Coronary artery (tissue), 2 donors: ENCODE data around the gene TET1.
"Not testable (repeated sequence)": the region's sequence is repeated elsewhere in the genome, so short reads cannot be mapped to it uniquely, and the experiment has no call there.

Experiments used
- DNase-seq: peaks from one replicate; pipeline ENCODE4 v3.0.0-alpha.2; 2017; ENCODE audit warnings: low spot score
- H3K27ac ChIP-seq, 2 donors: fragments of 200-600 bp; sonication (generic); one replicate each; pipeline ENCODE4 v1.5.1; 2016 to 2019
- H3K4me3 ChIP-seq: fragments of 200-600 bp; sonication (generic); 2 replicates; pipeline ENCODE4 v1.5.1; 2016; ENCODE audit warnings: mild to moderate bottlenecking, moderate library complexity
- TF ChIP-seq, protein P1 (sequence below): fragments of 200-600 bp; sonication (generic); IDR thresholded peaks from one replicate; pipeline ENCODE4 v1.5.1; 2019; ENCODE audit warnings: antibody characterized with exemption

TET1 gene

DNA sequence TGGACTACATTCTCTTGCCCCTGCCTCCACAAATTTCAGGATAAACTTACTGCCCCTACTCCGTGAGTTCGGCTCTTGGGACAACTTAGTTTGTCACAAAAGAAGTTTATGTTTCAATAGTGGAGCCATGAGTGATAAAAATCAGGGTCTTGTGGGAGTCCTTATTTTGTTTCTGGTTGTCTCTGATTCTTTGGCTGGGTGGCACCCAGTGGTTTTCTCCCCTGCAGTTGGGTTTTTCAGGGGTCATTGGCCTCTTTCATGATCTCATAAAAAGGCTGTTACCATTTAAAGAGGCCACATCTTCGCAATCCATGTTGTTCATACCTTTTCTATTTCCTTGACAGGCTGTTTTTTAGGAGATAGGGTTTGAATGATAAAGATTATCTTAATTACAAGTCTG is 5.5 kb downstream of the TET1 start:
- TF ChIP-seq, protein P1, sequence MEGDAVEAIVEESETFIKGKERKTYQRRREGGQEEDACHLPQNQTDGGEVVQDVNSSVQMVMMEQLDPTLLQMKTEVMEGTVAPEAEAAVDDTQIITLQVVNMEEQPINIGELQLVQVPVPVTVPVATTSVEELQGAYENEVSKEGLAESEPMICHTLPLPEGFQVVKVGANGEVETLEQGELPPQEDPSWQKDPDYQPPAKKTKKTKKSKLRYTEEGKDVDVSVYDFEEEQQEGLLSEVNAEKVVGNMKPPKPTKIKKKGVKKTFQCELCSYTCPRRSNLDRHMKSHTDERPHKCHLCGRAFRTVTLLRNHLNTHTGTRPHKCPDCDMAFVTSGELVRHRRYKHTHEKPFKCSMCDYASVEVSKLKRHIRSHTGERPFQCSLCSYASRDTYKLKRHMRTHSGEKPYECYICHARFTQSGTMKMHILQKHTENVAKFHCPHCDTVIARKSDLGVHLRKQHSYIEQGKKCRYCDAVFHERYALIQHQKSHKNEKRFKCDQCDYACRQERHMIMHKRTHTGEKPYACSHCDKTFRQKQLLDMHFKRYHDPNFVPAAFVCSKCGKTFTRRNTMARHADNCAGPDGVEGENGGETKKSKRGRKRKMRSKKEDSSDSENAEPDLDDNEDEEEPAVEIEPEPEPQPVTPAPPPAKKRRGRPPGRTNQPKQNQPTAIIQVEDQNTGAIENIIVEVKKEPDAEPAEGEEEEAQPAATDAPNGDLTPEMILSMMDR: no peak
- Histone ChIP-seq H3K27ac (no peak overlapping the region), H3K4me3 (no peak overlapping the region)
- DNase-seq: no peak

DNA sequence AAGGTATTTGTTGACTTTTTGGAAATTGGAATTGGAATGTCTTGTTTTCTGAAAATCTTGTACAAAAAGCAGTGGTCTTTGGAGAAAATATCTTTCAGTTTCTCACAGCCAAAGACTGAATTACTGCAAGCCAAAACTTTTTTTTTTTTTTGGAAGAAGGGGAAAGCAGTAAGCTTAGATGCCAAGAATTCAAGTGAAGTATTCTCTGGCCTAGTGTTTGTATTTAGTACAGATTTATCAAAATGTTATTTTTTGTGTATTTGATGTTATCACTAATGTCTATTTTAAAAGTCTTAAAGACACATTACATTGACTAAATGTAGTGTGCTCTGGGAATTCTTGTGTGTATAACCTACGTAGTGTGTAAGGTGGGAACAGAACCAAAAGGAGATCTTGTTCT is 6.2 kb downstream of the TET1 start:
- TF ChIP-seq, protein P1: no peak
- H3K27ac ChIP-seq: no peak overlapping the region
- H3K4me3 ChIP-seq: no peak overlapping the region
- no peak for DNase-seq

DNA sequence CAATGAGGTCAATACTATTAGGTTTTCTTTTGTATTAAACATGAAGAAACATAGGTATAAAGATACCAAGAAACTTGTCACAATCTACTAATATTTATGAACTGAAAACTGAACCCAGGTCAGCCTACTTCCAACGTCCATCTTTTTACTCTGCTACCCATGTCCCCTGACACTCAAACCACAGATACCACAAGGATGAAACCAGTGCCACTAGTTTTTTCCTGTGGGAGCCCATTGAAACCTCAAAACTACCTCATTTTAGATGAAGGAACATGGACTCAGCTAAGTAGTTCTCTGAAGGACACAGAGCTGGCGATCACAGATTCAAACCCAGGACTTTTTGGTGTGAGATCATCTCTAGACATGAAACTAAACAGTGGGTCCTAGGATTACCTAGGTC is 6.8 kb downstream of the TET1 start:
- DNase-seq: no peak
- no peak overlapping the region for H3K4me3 ChIP-seq
- no peak overlapping the region for H3K27ac ChIP-seq
- TF ChIP-seq, protein P1: no peak

DNA sequence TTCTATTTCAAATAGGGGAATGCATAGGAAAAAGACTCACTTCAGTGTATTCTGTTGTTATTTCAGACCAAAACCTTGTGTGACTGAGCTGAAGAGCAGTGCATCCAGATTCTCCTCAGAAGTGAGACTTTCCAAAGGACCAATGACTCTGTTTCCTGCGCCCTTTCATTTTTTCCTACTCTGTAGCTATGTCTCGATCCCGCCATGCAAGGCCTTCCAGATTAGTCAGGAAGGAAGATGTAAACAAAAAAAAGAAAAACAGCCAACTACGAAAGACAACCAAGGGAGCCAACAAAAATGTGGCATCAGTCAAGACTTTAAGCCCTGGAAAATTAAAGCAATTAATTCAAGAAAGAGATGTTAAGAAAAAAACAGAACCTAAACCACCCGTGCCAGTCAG is 12.0 kb downstream of the TET1 start:
- Histone ChIP-seq H3K4me3 (no peak overlapping the region), H3K27ac (no peak overlapping the region)
- DNase-seq: no peak
- TF ChIP-seq, protein P1: no peak

DNA sequence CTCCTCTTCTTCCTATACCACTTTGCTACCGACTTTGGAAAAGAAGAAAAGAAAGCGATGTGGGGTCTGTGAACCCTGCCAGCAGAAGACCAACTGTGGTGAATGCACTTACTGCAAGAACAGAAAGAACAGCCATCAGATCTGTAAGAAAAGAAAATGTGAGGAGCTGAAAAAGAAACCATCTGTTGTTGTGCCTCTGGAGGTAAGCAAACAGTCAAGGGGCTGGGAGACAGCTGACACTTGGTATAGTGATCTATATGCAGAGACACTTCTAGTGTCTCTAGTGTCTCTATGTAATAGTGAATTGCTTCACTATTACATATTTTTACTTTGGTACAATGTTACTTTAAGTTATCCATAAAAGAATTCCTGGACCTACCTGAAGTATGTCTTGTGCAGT is 13.9 kb downstream of the TET1 start:
- Histone ChIP-seq H3K4me3 (no peak overlapping the region), H3K27ac (no peak overlapping the region)
- no peak for DNase-seq
- TF ChIP-seq, protein P1: no peak

DNA sequence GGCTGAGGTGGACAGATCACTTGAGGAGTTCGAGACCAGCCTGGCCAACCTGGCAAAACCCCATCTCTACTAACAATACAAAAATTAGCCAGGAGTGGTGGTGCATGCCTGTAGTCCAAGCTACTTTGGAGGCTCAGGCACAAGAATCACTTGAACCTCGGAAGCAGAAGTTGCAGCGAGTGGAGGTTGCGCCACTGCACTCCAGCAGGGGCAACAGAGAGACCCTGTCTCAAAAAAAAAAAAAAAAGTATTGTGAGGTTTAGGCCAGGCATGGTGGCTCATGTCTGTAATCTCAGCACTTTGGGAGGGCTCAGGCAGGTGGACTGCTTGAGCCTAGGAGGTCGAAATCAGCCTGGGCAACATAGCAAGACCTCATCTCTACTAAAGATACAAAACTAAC is 16.0 kb downstream of the TET1 start:
- TF ChIP-seq, protein P1: no peak
- Histone ChIP-seq H3K27ac (no peak overlapping the region), H3K4me3 (no peak overlapping the region)
- DNase-seq: no peak

DNA sequence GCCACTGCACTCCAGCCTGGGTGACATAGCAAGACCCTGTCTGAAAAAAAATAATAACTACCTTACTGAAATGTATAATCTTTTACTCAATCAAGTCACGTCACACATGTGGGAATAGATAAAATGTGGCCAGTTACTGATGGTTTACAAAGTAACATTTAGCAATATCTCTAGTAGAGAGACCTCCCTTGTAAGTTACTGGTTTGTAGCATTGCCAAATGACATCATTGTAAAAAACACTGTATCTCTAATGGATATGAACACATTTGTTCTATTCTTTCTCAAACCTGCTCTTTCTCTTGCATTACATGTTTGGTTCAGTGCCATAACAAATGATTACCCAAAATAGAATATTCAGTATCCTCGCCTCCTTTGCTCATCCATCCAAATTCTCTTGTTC is 18.8 kb downstream of the TET1 start:
- Histone ChIP-seq H3K4me3 (no peak overlapping the region), H3K27ac (no peak overlapping the region)
- TF ChIP-seq, protein P1: no peak
- no peak for DNase-seq

DNA sequence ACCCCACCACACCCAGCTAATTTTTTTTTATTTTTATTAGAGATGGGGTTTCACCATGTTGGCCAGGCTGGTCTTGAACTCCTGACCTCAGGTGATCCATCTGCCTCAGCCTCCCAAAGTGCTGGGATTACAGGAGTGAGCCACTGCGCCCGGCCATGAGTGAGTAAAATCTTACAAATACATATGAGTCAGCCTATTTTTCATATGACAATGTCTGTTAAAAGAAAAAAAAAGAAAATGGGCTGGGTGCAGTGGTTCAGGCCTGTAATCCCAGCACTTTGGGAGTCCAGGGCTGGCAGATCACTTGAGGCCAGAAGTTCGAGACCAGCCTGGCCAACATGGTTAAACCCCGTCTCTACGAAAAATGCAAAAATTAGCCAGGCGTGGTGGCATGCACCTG is 24.1 kb downstream of the TET1 start:
- not testable (repeated sequence) for H3K27ac ChIP-seq, H3K4me3 ChIP-seq, DNase-seq
